SK-N-SH (cell line): Measurements from ENCODE around the gene TGM3. TPM values are rescaled to one million over a fixed set of nuclear protein-coding genes. Genes with fewer than 3 reads are reported as not detected.

ENCODE experiments used
- CTCF ChIA-PET: fragments of 300-600, 350-600 bp; formaldehyde crosslinking; extraction: SDS; loops from one replicate; lab custom pipeline; 2021; lab: Yijun Ruan, JAX
- POLR2A ChIA-PET: fragments of 350-600 bp; sonication (Branson Sonifier 250); formaldehyde crosslinking; extraction: SDS; loops from one replicate; lab custom pipeline; 2020; ENCODE audit warnings: antibody characterized with exemption, inconsistent platforms; lab: Yijun Ruan, JAX
- DNase-seq: peaks from one replicate; pipeline ENCODE4 v3.0.0; 2012
- H2AFZ ChIP-seq: fragments of 200-600 bp; sonication (generic); 2 replicates; pipeline ENCODE4 v1.8.1; 2016; ENCODE audit warnings: antibody characterized with exemption, mild to moderate bottlenecking, low read depth
- H3F3A ChIP-seq: fragments of 200-600 bp; sonication (generic); replicated peaks from 2 replicates; pipeline ENCODE3; 2016; ENCODE audit warnings: antibody characterized with exemption, mild to moderate bottlenecking; ENCODE audit not compliant: insufficient read depth
- H3K27ac ChIP-seq, 2 experiments: fragments of 200-500 bp in 1 of 2; fragments of 200-600 bp in 1 of 2; sonication (Bioruptor generic) in 1 of 2; sonication (generic), shearing (Covaris generic) in 1 of 2; 2 replicates each; pipeline versions ENCODE4 v1.5.1 to v1.6.1; 2014 to 2016; ENCODE audit warnings: low read depth in 2 of 2, inconsistent platforms in 1 of 2, low read length in 1 of 2, mild to moderate bottlenecking in 1 of 2, mixed read lengths in 1 of 2
- H3K27me3 ChIP-seq: fragments of 200-600 bp; sonication (generic), shearing (Covaris generic); 2 replicates; pipeline ENCODE4 v1.6.1; 2016; ENCODE audit warnings: mixed run types; ENCODE audit not compliant: insufficient read depth
- H3K36me3 ChIP-seq, 2 experiments: fragments of 200-500 bp in 1 of 2; fragments of 200-600 bp in 1 of 2; sonication (Bioruptor generic) in 1 of 2; sonication (generic) in 1 of 2; replicated peaks in 1 of 2; 2 replicates each; pipeline versions ENCODE3 to v1.5.1; 2014 to 2016; ENCODE audit warnings: low read length in 1 of 2, mild to moderate bottlenecking in 1 of 2; ENCODE audit not compliant: insufficient read depth in 2 of 2, control insufficient read depth in 1 of 2
- H3K4me1 ChIP-seq, 2 experiments: fragments of 200-500 bp in 1 of 2; fragments of 200-600 bp in 1 of 2; sonication (Bioruptor generic) in 1 of 2; sonication (generic), shearing (Covaris generic) in 1 of 2; 2 replicates each; pipeline versions ENCODE4 v1.5.1 to v1.6.1; 2014 to 2016; ENCODE audit warnings: low read depth in 1 of 2, low read length in 1 of 2, mixed run types in 1 of 2; ENCODE audit not compliant: insufficient read depth in 2 of 2, control insufficient read depth in 1 of 2
- H3K4me2 ChIP-seq: fragments of 200-600 bp; sonication (generic), shearing (Covaris generic); 2 replicates; pipeline ENCODE4 v1.6.1; 2017; ENCODE audit warnings: mixed run types
- H3K4me3 ChIP-seq, 2 experiments: fragments of 200-500 bp in 1 of 2; fragments of 200-600 bp in 1 of 2; sonication (Bioruptor generic) in 1 of 2; sonication (generic), shearing (Covaris generic) in 1 of 2; 2 replicates each; pipeline versions ENCODE4 v1.5.1 to v1.8.1; 2014 to 2016; ENCODE audit warnings: low read depth in 2 of 2, inconsistent platforms in 1 of 2, low read length in 1 of 2, mild to moderate bottlenecking in 1 of 2, mixed read lengths in 1 of 2, moderate library complexity in 1 of 2
- H3K79me2 ChIP-seq: fragments of 200-600 bp; sonication (generic); 2 replicates; pipeline ENCODE4 v1.8.1; 2017; ENCODE audit warnings: mild to moderate bottlenecking; ENCODE audit not compliant: insufficient read depth
- H3K9ac ChIP-seq: fragments of 200-600 bp; sonication (generic); 2 replicates; pipeline ENCODE4 v1.6.1; 2017; ENCODE audit warnings: mixed run types
- H3K9me2 ChIP-seq: fragments of 200-600 bp; sonication (generic); 2 replicates; pipeline ENCODE4 v1.6.1; 2017; ENCODE audit warnings: mixed run types
- H3K9me3 ChIP-seq: fragments of 200-600 bp; sonication (generic); 2 replicates; pipeline ENCODE4 v1.6.1; 2017; ENCODE audit warnings: mixed run types, mild to moderate bottlenecking, moderate library complexity
- H4K20me1 ChIP-seq: fragments of 200-600 bp; sonication (generic); 2 replicates; pipeline ENCODE4 v1.6.1; 2017; ENCODE audit warnings: mild to moderate bottlenecking, mixed run types; ENCODE audit not compliant: insufficient read depth
- CTCF ChIP-seq: fragments of 200-600 bp; sonication (generic); IDR thresholded peaks from 2 replicates; pipeline ENCODE4 v1.6.1; 2017; ENCODE audit warnings: antibody characterized with exemption, mild to moderate bottlenecking, moderate library complexity
- ELF1 ChIP-seq: IDR thresholded peaks from 2 replicates; pipeline ENCODE4 v1.4.0; 2012
- EP300 ChIP-seq, 2 experiments: IDR thresholded peaks; 2 replicates each; pipeline versions ENCODE4 v1.4.0 to v1.6.1; 2012; ENCODE audit warnings: borderline replicate concordance in 1 of 2, low read depth in 1 of 2, low read length in 1 of 2
- FOSL2 ChIP-seq: IDR thresholded peaks from 2 replicates; pipeline ENCODE4 v1.4.0; 2012; ENCODE audit warnings: low read depth, mild to moderate bottlenecking, moderate library complexity, borderline replicate concordance
- GABPA ChIP-seq: IDR thresholded peaks from 2 replicates; pipeline ENCODE4 v1.4.0; 2012; ENCODE audit warnings: low read depth, mild to moderate bottlenecking
- GATA2 ChIP-seq: sonication (generic); formaldehyde crosslinking; IDR thresholded peaks from 2 replicates; pipeline ENCODE4 v1.5.0; 2020; ENCODE audit warnings: mild to moderate bottlenecking, missing genetic modification reagents
- JUND ChIP-seq: IDR thresholded peaks from 2 replicates; pipeline ENCODE4 v1.4.0; 2012
- MAX ChIP-seq: IDR thresholded peaks from 2 replicates; pipeline ENCODE4 v1.4.0; 2012; ENCODE audit warnings: low read depth
- MEF2A ChIP-seq: IDR thresholded peaks from 2 replicates; pipeline ENCODE4 v1.4.0; 2012; ENCODE audit warnings: low read depth, borderline replicate concordance
- RAD21 ChIP-seq: IDR thresholded peaks from 2 replicates; pipeline ENCODE4 v1.6.1; 2012; ENCODE audit warnings: mild to moderate bottlenecking, low read length
- TCF12 ChIP-seq: IDR thresholded peaks from 2 replicates; pipeline ENCODE4 v1.4.0; 2012
- USF1 ChIP-seq: IDR thresholded peaks from 2 replicates; pipeline ENCODE4 v1.4.0; 2012; ENCODE audit warnings: low read depth, borderline replicate concordance
- ZBTB33 ChIP-seq: IDR thresholded peaks from 2 replicates; pipeline ENCODE4 v1.4.0; 2012; ENCODE audit warnings: low read depth, borderline replicate concordance
- WGBS: methylation state at CpG from one replicate; pipeline ENCODE4 v1.1.6; 2017; ENCODE audit warnings: low lambda C conversion rate; 5-methylcytosine and 5-hydroxymethylcytosine counted together
- polyA plus RNA-seq, 3 experiments: library from polyadenylated mRNA; depleted of rRNA; stranded (reverse); fragments of >200 nt; gene quantifications; 2 replicates each; pipeline ENCODE4 v1.2.3, GENCODE V29; 2012
- TF ChIP-seq, protein P1 (sequence below): IDR thresholded peaks from 2 replicates; pipeline ENCODE4; 2012
- TF ChIP-seq, protein P2 (sequence below): fragments of 150-350 bp; IDR thresholded peaks from 2 replicates; pipeline ENCODE4 v1.6.1; 2016; ENCODE audit warnings: mild to moderate bottlenecking, low read depth, low read length

Gene TGM3
- polyA plus RNA-seq, 1 of the 3 experiments (the other 2 are of a cell fraction), result not detected

DNA sequence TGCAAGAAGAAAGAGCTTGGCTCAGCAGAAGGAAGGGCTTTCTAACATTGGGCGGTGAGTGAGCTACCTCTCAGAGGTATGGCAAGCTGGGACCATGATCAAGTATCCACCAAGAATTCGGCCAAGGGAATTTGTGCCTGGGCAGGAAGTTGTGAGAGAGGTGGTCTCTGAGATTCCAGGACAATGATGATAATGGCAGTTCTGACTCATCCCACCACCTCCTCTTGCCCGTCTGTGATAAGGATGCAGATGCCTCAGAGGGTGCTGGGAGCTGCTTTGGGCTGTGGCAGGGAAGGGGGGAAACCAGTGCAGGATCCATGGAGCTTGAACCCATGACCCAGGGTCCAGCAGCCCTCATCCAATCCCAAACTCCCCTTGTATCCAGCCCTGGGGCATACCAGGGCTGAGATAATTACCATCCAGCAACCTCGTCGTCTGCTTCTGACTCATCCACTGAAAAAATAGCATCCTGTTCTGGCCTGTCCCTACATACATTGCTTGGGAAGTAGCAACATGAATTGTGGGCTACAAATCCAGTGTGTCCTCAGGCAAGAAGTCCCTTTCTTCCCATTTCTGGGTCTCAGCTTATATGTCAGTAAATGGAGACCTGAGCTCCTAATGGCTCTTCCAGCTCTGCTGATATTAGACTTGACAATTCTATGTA lies 90.8 kb downstream of the TGM3 start:
- ChIA-PET POLR2A (no interaction called here), CTCF (interaction anchor here (0.5 to 2.7 kb wide), 11 partner anchors 15 to 264 kb away, joined by 3 to 11 read pairs (median 4); no protein-coding TSS in a partner anchor)
- Histone ChIP-seq H3K4me3 (peak overlapping the region in 1 of 2 experiments; percentile 20; a peak in 1 of 4 replicates), H3K27ac (peak overlapping the region in 1 of 2 experiments; percentile 86; a peak in 2 of 4 replicates), H3F3A (peaks cover 19% of the 10 kb centered on the region), H3K9ac (peak overlapping the region; percentile 59; the same call in 1 of the 2 replicates), H3K4me2 (peak overlapping the region; percentile 49), H3K27me3 (no peaks in the 10 kb centered on the region), H4K20me1 (no peaks in the 10 kb centered on the region), H2AFZ (peak overlapping the region; percentile 70; the same call in 1 of the 2 replicates), H3K36me3 (no peaks in the 10 kb centered on the region), H3K79me2 (no peaks in the 10 kb centered on the region), H3K4me1 (peaks cover 0 to 31% of the 10 kb centered on the region in 2 experiments; a peak in 2 of 4 replicates), H3K9me3 (no peaks in the 10 kb centered on the region), H3K9me2 (no peaks in the 10 kb centered on the region)
- TF ChIP-seq ZBTB33 (no peak), ELF1 (no peak), JUND (peak; percentile 27), USF1 (no peak), MEF2A (no peak), FOSL2 (peak; percentile 54), GABPA (no peak), GATA2 (CRISPR knock-in tag) (no peak), EP300 (IDR thresholded peaks at IDR 0.05; ENCODE audit: borderline replicate concordance in 1 of 2, low read depth in 1 of 2, low read length in 1 of 2) (peak in 1 of 2 experiments; percentile 24; a peak in 1 of 4 replicates), MAX (no peak), TCF12 (peak; percentile 56; the same call in 1 of the 2 replicates)
- TF ChIP-seq, protein P1, sequence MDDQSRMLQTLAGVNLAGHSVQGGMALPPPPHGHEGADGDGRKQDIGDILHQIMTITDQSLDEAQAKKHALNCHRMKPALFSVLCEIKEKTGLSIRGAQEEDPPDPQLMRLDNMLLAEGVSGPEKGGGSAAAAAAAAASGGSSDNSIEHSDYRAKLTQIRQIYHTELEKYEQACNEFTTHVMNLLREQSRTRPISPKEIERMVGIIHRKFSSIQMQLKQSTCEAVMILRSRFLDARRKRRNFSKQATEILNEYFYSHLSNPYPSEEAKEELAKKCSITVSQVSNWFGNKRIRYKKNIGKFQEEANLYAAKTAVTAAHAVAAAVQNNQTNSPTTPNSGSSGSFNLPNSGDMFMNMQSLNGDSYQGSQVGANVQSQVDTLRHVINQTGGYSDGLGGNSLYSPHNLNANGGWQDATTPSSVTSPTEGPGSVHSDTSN, result peak; percentile 25
- WGBS, result 16% methylated on average over 5 of the region's 5 CpGs
- DNase-seq, result no peak

DNA sequence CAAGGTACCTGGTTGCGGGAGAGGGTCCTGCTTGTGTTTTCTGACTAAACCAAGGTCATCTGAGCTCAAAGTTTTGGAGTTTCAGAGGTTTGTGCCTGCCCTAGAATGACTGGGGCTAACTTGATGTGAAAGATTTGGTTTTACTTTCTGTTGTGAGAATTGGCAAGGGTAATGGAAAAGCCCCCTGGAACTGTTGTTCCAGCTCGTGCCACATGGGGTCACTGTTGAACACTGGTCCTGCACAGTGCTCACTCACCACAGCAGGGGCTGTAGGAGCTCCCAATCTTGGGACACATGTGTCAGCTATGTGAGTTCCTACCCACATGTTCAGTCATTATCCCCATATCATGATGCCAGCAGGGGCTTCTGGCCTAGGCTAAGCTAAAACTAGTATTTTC lies 91.4 kb downstream of the TGM3 start:
- DNase-seq, result peak; percentile 44
- Histone ChIP-seq H3K4me1 (peaks cover 0 to 31% of the 10 kb centered on the region in 2 experiments; a peak in 2 of 4 replicates), H3K9me3 (no peaks in the 10 kb centered on the region), H2AFZ (peak overlapping the region; percentile 70; the same call in 1 of the 2 replicates), H3K9me2 (no peaks in the 10 kb centered on the region), H3K4me3 (peak overlapping the region in 1 of 2 experiments; percentile 20; a peak in 1 of 4 replicates), H3K79me2 (no peaks in the 10 kb centered on the region), H3K27me3 (no peaks in the 10 kb centered on the region), H3K9ac (peak overlapping the region; percentile 59; the same call in 1 of the 2 replicates), H3K36me3 (no peaks in the 10 kb centered on the region), H3K4me2 (peak overlapping the region; percentile 49), H4K20me1 (no peaks in the 10 kb centered on the region), H3K27ac (peak overlapping the region in 1 of 2 experiments; percentile 86; a peak in 2 of 4 replicates), H3F3A (peaks cover 19% of the 10 kb centered on the region)
- POLR2A ChIA-PET, result no interaction called here
- WGBS, result 32% methylated on average over 2 of the region's 2 CpGs
- CTCF ChIA-PET, result interaction anchor here (0.5 to 2.7 kb wide), 11 partner anchors 15 to 263 kb away, joined by 3 to 11 read pairs (median 4); no protein-coding TSS in a partner anchor
- TF ChIP-seq, protein P2, sequence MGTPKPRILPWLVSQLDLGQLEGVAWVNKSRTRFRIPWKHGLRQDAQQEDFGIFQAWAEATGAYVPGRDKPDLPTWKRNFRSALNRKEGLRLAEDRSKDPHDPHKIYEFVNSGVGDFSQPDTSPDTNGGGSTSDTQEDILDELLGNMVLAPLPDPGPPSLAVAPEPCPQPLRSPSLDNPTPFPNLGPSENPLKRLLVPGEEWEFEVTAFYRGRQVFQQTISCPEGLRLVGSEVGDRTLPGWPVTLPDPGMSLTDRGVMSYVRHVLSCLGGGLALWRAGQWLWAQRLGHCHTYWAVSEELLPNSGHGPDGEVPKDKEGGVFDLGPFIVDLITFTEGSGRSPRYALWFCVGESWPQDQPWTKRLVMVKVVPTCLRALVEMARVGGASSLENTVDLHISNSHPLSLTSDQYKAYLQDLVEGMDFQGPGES, result no peak
- peak; percentile 65 for TF ChIP-seq CTCF
- no peak for TF ChIP-seq GATA2 (CRISPR knock-in tag)
- TF ChIP-seq TCF12, result no peak
- peak; percentile 23; the same call in 1 of the 2 replicates for TF ChIP-seq RAD21
